Activated CD8-positive, alpha-beta memory T cell treated with anti-CD3 and anti-CD28 coated beads for 1 hour (primary cell): ENCODE results near the gene TBC1D22B.

Experiments
- DNase-seq, 2 donors: peaks; one replicate each; pipeline ENCODE4 v3.0.0-alpha.2; 2020; ENCODE audit warnings: low read depth in 1 of 2; ENCODE audit errors: extremely low read depth in 1 of 2

TBC1D22B gene

GRCh38 chr6:37352384-37352783 lies 94.8 kb downstream of the TBC1D22B start:
- DNase-seq: no peak

GRCh38 chr6:37353761-37354525 lies 96.4 kb downstream of the TBC1D22B start, which contains the start of gene RNF8:
TSS of gene RNF8 (plus strand) at chr6:37353983. CDS start at chr6:37354165, 182 bp downstream.
- DNase-seq: peak; percentile 76 to 83

GRCh38 chr6:37354526-37355384 lies 97.2 kb downstream of the TBC1D22B start:
- no peak for DNase-seq

GRCh38 chr6:37357288-37357687 lies 99.7 kb downstream of the TBC1D22B start:
- no peak for DNase-seq

GRCh38 chr6:37357860-37358259 lies 100.3 kb downstream of the TBC1D22B start:
- no peak for DNase-seq

- DNase-seq: no peak
These were observed 101.5 kb downstream of the TBC1D22B start for GRCh38 chr6:37359039-37359438.

GRCh38 chr6:37362101-37362828 lies 104.7 kb downstream of the TBC1D22B start:
- no peak for DNase-seq

GRCh38 chr6:37365791-37366190 lies 108.2 kb downstream of the TBC1D22B start:
- no peak for DNase-seq

GRCh38 chr6:37366910-37367309 lies 109.3 kb downstream of the TBC1D22B start:
- no peak for DNase-seq

GRCh38 chr6:37368961-37369320 lies 111.4 kb downstream of the TBC1D22B start:
- DNase-seq: no peak

GRCh38 chr6:37369321-37370201 lies 112.0 kb downstream of the TBC1D22B start:
- DNase-seq: no peak

- DNase-seq: no peak
These were observed 113.8 kb downstream of the TBC1D22B start for GRCh38 chr6:37371154-37372083.

- DNase-seq: no peak
These were observed 114.5 kb downstream of the TBC1D22B start for GRCh38 chr6:37372116-37372515.

- DNase-seq: no peak
These were observed 116.4 kb downstream of the TBC1D22B start for GRCh38 chr6:37373822-37374471.

GRCh38 chr6:37375376-37375775 lies 117.8 kb downstream of the TBC1D22B start:
- DNase-seq: no peak

GRCh38 chr6:37376078-37376743 lies 118.6 kb downstream of the TBC1D22B start:
- DNase-seq: no peak

GRCh38 chr6:37381579-37381978 lies 124.0 kb downstream of the TBC1D22B start:
- no peak for DNase-seq
